GM12878 (cell line): ENCODE data around the gene C2orf80. TPM values are rescaled to one million over a fixed set of nuclear protein-coding genes. Genes with fewer than 3 reads are reported as not detected.

ENCODE experiments used
- ATAC-seq: fragments of 200-7000 bp; cut with Tn5 transposase; 3 replicates; pipeline ENCODE4 v1.9.1; 2020; ENCODE audit warnings: mild to moderate bottlenecking, moderate library complexity
- BruUV-seq: library from RNA; stranded (reverse); fragments of 400-500 nt; replicated peaks from 2 replicates; lab custom pipeline; 2021; lab: Mats Ljungman, UMichigan
- CTCF ChIA-PET: fragments of 300-600 bp; sonication (Branson Sonifier 250); formaldehyde crosslinking; extraction: SDS; loops from one replicate; lab custom pipeline; 2021; ENCODE audit warnings: inconsistent platforms; lab: Yijun Ruan, JAX
- POLR2A ChIA-PET: fragments of 350-600 bp; formaldehyde crosslinking; extraction: SDS; loops from one replicate; lab custom pipeline; 2021; ENCODE audit warnings: inconsistent platforms; lab: Charles Lee
- RAD21 ChIA-PET: fragments of 300-600 bp; sonication (Branson Sonifier 250); formaldehyde crosslinking; loops from one replicate; lab custom pipeline; 2023; ENCODE audit warnings: antibody characterized with exemption; ENCODE audit not compliant: unreplicated experiment; lab: Charles Lee
- SMC1A ChIA-PET: fragments of 300-600 bp; sonication (Branson Sonifier 250); formaldehyde crosslinking; loops from one replicate; lab custom pipeline; 2023; ENCODE audit not compliant: unreplicated experiment, uncharacterized antibody; lab: Charles Lee
- DNase-seq: peaks from one replicate; pipeline ENCODE4 v3.0.0-alpha.2; 2011; ENCODE audit warnings: low read depth, low spot score
- FAIRE-seq: peaks from 3 replicates; lab custom pipeline; 2011; peaks lifted over from hg19 to GRCh38; lab: Jason Lieb, UNC
- H2AFZ ChIP-seq: 2 replicates; pipeline ENCODE4 v1.6.0; 2011; ENCODE audit warnings: low read depth, low read length, control low read depth; ENCODE audit not compliant: control insufficient read depth
- H3K27ac ChIP-seq: 2 replicates; pipeline ENCODE4 v1.5.1; 2011; ENCODE audit warnings: control low read depth; ENCODE audit not compliant: control insufficient read depth, insufficient read depth
- H3K27me3 ChIP-seq, 2 experiments: replicated peaks in 1 of 2; 2 replicates each; pipeline versions ENCODE4 v1.6.0 to v1.6.1; 2011; ENCODE audit warnings: low read length in 1 of 2; ENCODE audit not compliant: control insufficient read depth in 2 of 2, insufficient read depth in 2 of 2
- H3K36me3 ChIP-seq, 2 experiments: 2 replicates each; pipeline ENCODE4 v1.5.1; 2011; ENCODE audit warnings: low read length in 1 of 2; ENCODE audit not compliant: control insufficient read depth in 2 of 2, insufficient read depth in 2 of 2
- H3K4me1 ChIP-seq: 2 replicates; pipeline ENCODE4 v1.6.1; 2011; ENCODE audit warnings: mild to moderate bottlenecking, low read length, moderate library complexity, mixed read lengths; ENCODE audit not compliant: control insufficient read depth, insufficient read depth
- H3K4me2 ChIP-seq: 2 replicates; pipeline ENCODE4 v1.6.0; 2011; ENCODE audit warnings: control low read depth; ENCODE audit not compliant: control insufficient read depth, insufficient read depth
- H3K4me3 ChIP-seq: fragments of 200-600 bp; sonication (generic); 2 replicates; pipeline ENCODE4 v1.5.1; 2016
- H3K79me2 ChIP-seq: 2 replicates; pipeline ENCODE4 v1.6.0; 2011; ENCODE audit warnings: low read length; ENCODE audit not compliant: control insufficient read depth, insufficient read depth
- H3K9ac ChIP-seq: 2 replicates; pipeline ENCODE4 v1.8.0; 2011; ENCODE audit warnings: low read length, control low read depth, mixed read lengths; ENCODE audit not compliant: control insufficient read depth, insufficient read depth
- H3K9me3 ChIP-seq: replicated peaks from 3 replicates; pipeline ENCODE4 v1.5.1; 2011; ENCODE audit warnings: mild to moderate bottlenecking, low read length; ENCODE audit not compliant: control insufficient read depth, insufficient read depth
- H4K20me1 ChIP-seq: 2 replicates; pipeline ENCODE4 v1.6.0; 2011; ENCODE audit not compliant: control insufficient read depth, insufficient read depth
- ASH2L ChIP-seq: fragments of 300-600, 200-600 bp; sonication (generic); IDR thresholded peaks from 2 replicates; pipeline ENCODE4 v1.6.1; 2017; ENCODE audit warnings: low read depth, mild to moderate bottlenecking, borderline replicate concordance
- MTA3 ChIP-seq: IDR thresholded peaks from 2 replicates; pipeline ENCODE4 v1.6.1; 2012; ENCODE audit warnings: low read length, inconsistent platforms, borderline replicate concordance
- SMC3 ChIP-seq: IDR thresholded peaks from 2 replicates; pipeline ENCODE4 v1.6.1; 2011; ENCODE audit warnings: low read length, improper control_type of control experiment, borderline replicate concordance
- SREBF2 ChIP-seq: IDR thresholded peaks from 2 replicates; pipeline ENCODE4 v1.6.1; 2012; ENCODE audit warnings: mild to moderate bottlenecking, low read length
- ZNF687 ChIP-seq: fragments of 450-650 bp; IDR thresholded peaks from 2 replicates; pipeline ENCODE4 v1.6.1; 2017; ENCODE audit warnings: mild to moderate bottlenecking, moderate library complexity
- WGBS: methylation state at CpG from one replicate; pipeline ENCODE4 v1.1.6; 2016; ENCODE audit warnings: low lambda C conversion rate; ENCODE audit not compliant: insufficient replicate concordance, insufficient coverage; ENCODE audit errors: missing lambda C conversion rate; 5-methylcytosine and 5-hydroxymethylcytosine counted together
- in situ Hi-C: fragments of 300-500 bp; cut with MboI; formaldehyde crosslinking; loops from 9 replicates; pipeline ENCODE4 v1.14.3; 2018; ENCODE audit warnings: mixed read lengths
- intact Hi-C: fragments of 100-400 bp; cut with micrococcal nuclease; formaldehyde crosslinking; loops from one replicate; pipeline ENCODE4 v1.14.2; 2022; ENCODE audit not compliant: unreplicated experiment
- polyA plus RNA-seq, 11 experiments: library from polyadenylated mRNA; depleted of rRNA in 4 of 11; unstranded in 6 of 11; stranded (reverse) in 5 of 11; fragments of >200 nt; fragmentation: Nextera tagmentation in 4 of 11; fragmentation: Illumina TruSeq in 1 of 11; extraction: Ambion mirVana in 4 of 11; extraction: Trizol in 1 of 11; gene quantifications; 1 replicate in 1 of 11; 2 replicates in 10 of 11; pipeline versions ENCODE4 v1.2.1 to v1.2.3, GENCODE V29; 2011 to 2016; ENCODE audit warnings: inconsistent platforms in 2 of 11, missing spikeins in 2 of 11, low read depth in 1 of 11
- total RNA-seq, 4 experiments: library from RNA; depleted of rRNA in 3 of 4; stranded (reverse); fragments of >200 nt in 3 of 4; fragmentation: Illumina TruSeq in 1 of 4; extraction: Trizol in 1 of 4; gene quantifications; 2 replicates each; pipeline versions ENCODE4 v1.2.1 to v1.2.3, GENCODE V29; 2013 to 2021

The C2orf80 gene
- total and polyA plus RNA-seq, 10 of the 15 experiments (the other 5 are each of a cell fraction or from before 2014, with no cell fraction given), result not detected

DNA sequence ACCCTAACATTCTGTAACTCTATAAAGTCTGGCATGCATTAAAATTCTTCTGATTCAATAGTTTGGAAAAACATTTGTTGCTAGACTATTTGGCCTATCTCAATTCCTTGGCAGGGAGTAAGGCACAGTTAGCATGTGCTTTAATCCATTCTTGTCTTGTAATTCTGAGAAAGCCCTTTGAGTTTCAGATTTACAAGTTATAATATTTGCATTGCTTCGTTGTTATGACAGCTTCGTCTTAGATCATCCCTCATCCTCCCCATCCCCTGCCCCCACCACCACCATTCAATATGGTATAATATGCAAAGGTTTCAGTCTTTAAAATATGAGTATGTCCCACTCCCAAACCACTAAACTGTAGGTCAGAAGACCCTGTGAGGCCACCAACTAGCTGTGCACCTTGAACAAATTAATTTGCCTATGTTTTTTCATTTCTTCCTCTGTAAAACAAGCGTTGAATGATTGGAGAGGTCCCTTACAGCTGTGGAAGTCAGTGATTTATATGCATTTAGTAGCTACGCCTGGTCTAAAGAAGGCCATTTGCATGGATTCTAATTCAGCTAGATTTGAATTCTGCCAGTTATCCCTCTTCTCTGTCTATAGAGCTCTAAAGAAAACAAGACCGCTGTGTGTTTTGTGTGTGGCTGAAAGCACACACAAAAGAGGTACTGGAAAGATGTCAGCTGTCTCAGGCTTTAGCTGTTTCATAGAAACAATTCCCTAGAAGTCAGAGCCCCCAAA lies 591 bp downstream of the C2orf80 start:
- ChIA-PET CTCF (interaction anchor here (1.1 kb wide), 1 partner anchor 13 kb away, joined by 3 read pairs; no protein-coding TSS in a partner anchor), POLR2A (no interaction called here), RAD21 (interaction anchor here (1.2 kb wide), 1 partner anchor 14 kb away, joined by 5 read pairs; no protein-coding TSS in a partner anchor), SMC1A (no interaction called here)
- H2AFZ ChIP-seq, result no peak overlapping the region
- no peak overlapping the region for H3K4me2 ChIP-seq
- no peak for TF ChIP-seq SMC3
- no peak for TF ChIP-seq ASH2L
- H3K4me3 ChIP-seq, result no peak overlapping the region
- in situ Hi-C loops (loop anchor here (25.0 kb wide), 1 partner anchor 1023 kb away; no protein-coding TSS in a partner anchor), intact Hi-C loops (no loop called here)
- H3K36me3 ChIP-seq, result no peaks in the 10 kb centered on the region
- H3K4me1 ChIP-seq, result no peaks in the 10 kb centered on the region
- no peak overlapping the region for H3K27ac ChIP-seq
- ATAC-seq (no peak), DNase-seq (no peak), FAIRE-seq (no peak)
- H4K20me1 ChIP-seq, result no peaks in the 10 kb centered on the region
- peaks cover 0 to 2% of the 10 kb centered on the region in 2 experiments; a peak in 1 of 4 replicates for H3K27me3 ChIP-seq
- WGBS, result 26% methylated on average over 5 of the region's 5 CpGs
- no peaks in the 10 kb centered on the region for H3K9me3 ChIP-seq
- no peak overlapping the region for H3K9ac ChIP-seq
- no TSS peak for BruUV-seq
- H3K79me2 ChIP-seq, result no peaks in the 10 kb centered on the region

GRCh38 chr2:208186893-208187292 lies 2.9 kb downstream of the C2orf80 start:
- DNase-seq, result no peak
- no peak for TF ChIP-seq MTA3
- TF ChIP-seq ASH2L, result no peak
- TF ChIP-seq SREBF2, result no peak
- TF ChIP-seq ZNF687, result no peak
- ChIA-PET CTCF (no interaction called here), POLR2A (no interaction called here), SMC1A (interaction anchor here (1.5 kb wide), 1 partner anchor 11 kb away, joined by 3 read pairs; no protein-coding TSS in a partner anchor), RAD21 (no interaction called here)
- FAIRE-seq, result no peak
- ATAC-seq, result no peak
- H3K27ac ChIP-seq, result no peak overlapping the region
- H3K9ac ChIP-seq, result no peak overlapping the region
- no peak overlapping the region for H3K4me2 ChIP-seq
- H3K36me3 ChIP-seq, result no peaks in the 10 kb centered on the region
- H3K27me3 ChIP-seq, result peaks cover 0 to 6% of the 10 kb centered on the region in 2 experiments; a peak in 1 of 4 replicates
- WGBS, result 31% methylated on average over 2 of the region's 2 CpGs
- no peaks in the 10 kb centered on the region for H3K79me2 ChIP-seq
- no peak overlapping the region for H3K4me3 ChIP-seq
- H2AFZ ChIP-seq, result no peak overlapping the region
- no peaks in the 10 kb centered on the region for H3K4me1 ChIP-seq
- in situ Hi-C loops, result loop anchor here (25.0 kb wide), 1 partner anchor 1025 kb away; no protein-coding TSS in a partner anchor
- no peaks in the 10 kb centered on the region for H4K20me1 ChIP-seq
- BruUV-seq, result no TSS peak
- no peaks in the 10 kb centered on the region for H3K9me3 ChIP-seq
- intact Hi-C loops, result no loop called here
